ENCODE measurements around the gene ZNF683. TPM values are rescaled to one million over a fixed set of nuclear protein-coding genes. Genes with fewer than 3 reads are reported as not detected.

Gene ZNF683
- total and polyA plus RNA-seq, 9 of the 15 experiments (the other 6 are each of a cell fraction or from before 2014, with no cell fraction given): not detected

- no peaks in the 10 kb centered on the region for H3K79me2 ChIP-seq (ENCODE audit: control insufficient read depth, insufficient read depth, low read length)
- in situ Hi-C loops (cut with MboI): no loop called here
- no peak overlapping the region for H3K4me3 ChIP-seq
- H3K9me3 ChIP-seq (replicated peaks; ENCODE audit: control insufficient read depth, insufficient read depth, low read depth, low read length): peaks cover 4% of the 10 kb centered on the region; the same call in 1 of the 2 replicates
- H3K4me1 ChIP-seq (replicated peaks in 1 of 2; ENCODE audit: control insufficient read depth in 2 of 2, insufficient read depth in 2 of 2, low read length in 2 of 2): peaks cover 7 to 11% of the 10 kb centered on the region in 2 experiments; a peak in 3 of 5 replicates
- H4K20me1 ChIP-seq (replicated peaks; ENCODE audit: control insufficient read depth, insufficient read depth, low read length): no peaks in the 10 kb centered on the region
- H3K27ac ChIP-seq (ENCODE audit: extremely low read depth, low read depth, low read length): no peak overlapping the region
- H2AFZ ChIP-seq (ENCODE audit: low read depth, low read length): no peak overlapping the region
- intact Hi-C loops (cut with micrococcal nuclease): no loop called here
- FAIRE-seq (no peak), DNase-seq (ENCODE audit: extremely low read depth in 1 of 4, low spot score in 3 of 4) (no peak), ATAC-seq (no peak)
- no TSS peak for BruUV-seq (replicated peaks)
- H3K4me2 ChIP-seq (ENCODE audit: insufficient read depth, low read length): no peak overlapping the region
- no peaks in the 10 kb centered on the region for H3K36me3 ChIP-seq (ENCODE audit: control insufficient read depth, insufficient read depth, low read length)
- ChIA-PET POLR2A (no interaction called here), CTCF (ENCODE audit: low intra/inter-chr PET ratio) (no interaction called here)
- no peaks in the 10 kb centered on the region for H3K9me1 ChIP-seq (ENCODE audit: control insufficient read depth, insufficient read depth, low read length)
- H3K9ac ChIP-seq (ENCODE audit: insufficient read depth in 1 of 2, low read depth in 2 of 2, low read length in 2 of 2): no peak overlapping the region
- no peaks in the 10 kb centered on the region for H3K27me3 ChIP-seq (ENCODE audit: control insufficient read depth in 2 of 2, insufficient read depth in 2 of 2, low read length in 2 of 2)
- WGBS (ENCODE audit: insufficient coverage, low coverage, missing lambda C conversion rate): 34% methylated on average over 6 of the region's 6 CpGs
- TF ChIP-seq TRIM24 (IDR thresholded peaks at IDR 0.05): peak in 1 of 2 experiments; percentile 71; a peak in 1 of 4 replicates
- no peak for TF ChIP-seq ZNF398 (CRISPR knock-in tag; IDR thresholded peaks at IDR 0.05)
- peak; percentile 28 for TF ChIP-seq ZNF280A (IDR thresholded peaks at IDR 0.05; ENCODE audit: low read depth, partially characterized antibody)
- 0 out of 2 replicates have a peak, but pooled peaks have one; percentile 25 for TF ChIP-seq HLTF (IDR thresholded peaks at IDR 0.05)
- peak; percentile 59; the same call in 1 of the 2 replicates for TF ChIP-seq SMARCA5 (IDR thresholded peaks at IDR 0.05)
- peak; percentile 84 for TF ChIP-seq RBM25 (IDR thresholded peaks at IDR 0.05; ENCODE audit: low read depth, low read length, severe bottlenecking)
- no peak for TF ChIP-seq LARP7 (IDR thresholded peaks at IDR 0.05)
- TF ChIP-seq CBX3 (IDR thresholded peaks at IDR 0.05; ENCODE audit: borderline replicate concordance in 1 of 2, low read length in 2 of 2): peak in 1 of 2 experiments; percentile 98; a peak in 2 of 3 replicates
- peak; percentile 34; the same call in 1 of the 2 replicates for TF ChIP-seq CBX1 (IDR thresholded peaks at IDR 0.05; ENCODE audit: low read depth)
- TF ChIP-seq TAF9B (IDR thresholded peaks at IDR 0.05; ENCODE audit: partially characterized antibody): no peak
- TF ChIP-seq CREM (IDR thresholded peaks at IDR 0.05; ENCODE audit: low read depth): no peak
- TF ChIP-seq CBX5 (IDR thresholded peaks at IDR 0.05; ENCODE audit: borderline replicate concordance, low read depth): peak; percentile 92
- TF ChIP-seq TRIM28 (IDR thresholded peaks at IDR 0.05): peak; percentile 87; the same call in 1 of the 2 replicates
- peak; percentile 20 for TF ChIP-seq ZNF146 (CRISPR knock-in tag; IDR thresholded peaks at IDR 0.05; ENCODE audit: unreplicated experiment)
Measured at GRCh38 chr1:26370591-26371382, 1.8 kb downstream of the ZNF683 start.
